KMS-11 (cell line): Measurements from ENCODE around the gene PDE6H.

Source experiments
- H2AFZ ChIP-seq: fragments of 200-600 bp; sonication (generic); 2 replicates; pipeline ENCODE4 v1.6.1; 2016; ENCODE audit warnings: antibody characterized with exemption, mixed run types, low read depth
- H3K27ac ChIP-seq: fragments of 200-600 bp; sonication (generic); 2 replicates; pipeline ENCODE4 v1.6.1; 2016; ENCODE audit warnings: mild to moderate bottlenecking, mixed run types
- H3K27me3 ChIP-seq: fragments of 200-600 bp; sonication (generic); 2 replicates; pipeline ENCODE4 v1.6.1; 2017; ENCODE audit warnings: mild to moderate bottlenecking, low read depth, mixed run types, moderate library complexity; ENCODE audit not compliant: insufficient read depth
- H3K36me3 ChIP-seq: fragments of 200-600 bp; sonication (generic); 2 replicates; pipeline ENCODE4 v1.6.1; 2017; ENCODE audit warnings: mild to moderate bottlenecking, mixed run types; ENCODE audit not compliant: insufficient read depth
- H3K4me1 ChIP-seq: fragments of 200-600 bp; sonication (generic); 2 replicates; pipeline ENCODE4 v1.6.1; 2016; ENCODE audit warnings: mild to moderate bottlenecking, low read depth, mixed run types; ENCODE audit not compliant: poor library complexity, severe bottlenecking
- H3K4me2 ChIP-seq: fragments of 200-600 bp; sonication (generic); 2 replicates; pipeline ENCODE4 v1.7.0; 2016; ENCODE audit warnings: mild to moderate bottlenecking, mixed run types
- H3K4me3 ChIP-seq: fragments of 200-600 bp; sonication (generic); IDR thresholded peaks from 2 replicates; pipeline ENCODE4 v1.6.1; 2017; ENCODE audit warnings: low read depth, low read length, mixed read lengths; ENCODE audit not compliant: insufficient read depth
- H3K79me2 ChIP-seq: fragments of 200-600 bp; sonication (generic); 2 replicates; pipeline ENCODE4 v1.6.1; 2016; ENCODE audit warnings: low read depth, mixed run types; ENCODE audit not compliant: insufficient read depth
- H3K9ac ChIP-seq: fragments of 200-600 bp; sonication (generic); 2 replicates; pipeline ENCODE4 v1.6.1; 2016; ENCODE audit warnings: mild to moderate bottlenecking, mixed run types
- H4K20me1 ChIP-seq: fragments of 200-600 bp; sonication (generic); 2 replicates; pipeline ENCODE4 v1.6.1; 2016; ENCODE audit warnings: mild to moderate bottlenecking, mixed run types; ENCODE audit not compliant: insufficient read depth
- CTCF ChIP-seq: fragments of 200-600 bp; sonication (generic); conservative IDR thresholded peaks from 2 replicates; pipeline ENCODE4 v1.6.1; 2017; ENCODE audit warnings: low read depth, mild to moderate bottlenecking, antibody characterized with exemption, low read length, moderate library complexity, mixed read lengths

Gene PDE6H

DNA sequence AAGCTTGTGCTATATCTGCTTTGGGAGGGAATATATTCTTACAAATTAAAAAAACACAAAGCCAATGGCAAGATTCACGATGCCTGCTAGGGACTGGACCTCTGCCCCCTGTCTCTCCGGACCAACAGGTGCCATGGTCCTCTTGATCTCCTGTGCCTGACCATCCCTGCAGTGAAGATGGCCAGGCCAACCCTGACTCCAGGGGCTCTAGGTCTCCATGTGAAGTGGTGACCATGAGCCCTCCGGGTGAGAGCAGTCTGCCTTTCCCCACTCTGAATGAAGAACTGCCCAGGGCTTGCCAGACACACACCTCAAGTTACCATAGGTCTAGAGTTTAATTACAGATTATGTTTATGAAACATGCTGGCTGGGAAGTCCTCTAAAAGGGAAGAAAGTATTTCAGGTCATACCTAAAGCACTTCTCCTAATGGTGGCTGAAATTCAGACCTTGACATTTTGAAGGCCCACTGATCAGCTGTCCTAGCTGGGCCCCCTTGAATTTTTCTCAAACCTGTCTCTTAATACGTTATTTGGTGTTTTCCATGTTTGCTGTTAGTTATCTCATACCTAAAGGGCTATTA, 12.8 kb upstream of the PDE6H start:
- no peak overlapping the region for H3K27ac ChIP-seq
- H3K4me3 ChIP-seq = no peak overlapping the region
- no peaks in the 10 kb centered on the region for H3K4me1 ChIP-seq
- H2AFZ ChIP-seq = no peak overlapping the region
- no peaks in the 10 kb centered on the region for H3K27me3 ChIP-seq
- no peaks in the 10 kb centered on the region for H3K79me2 ChIP-seq
- no peak overlapping the region for H3K4me2 ChIP-seq
- no peaks in the 10 kb centered on the region for H3K36me3 ChIP-seq
- TF ChIP-seq CTCF = no peak
- H3K9ac ChIP-seq = no peak overlapping the region
- no peaks in the 10 kb centered on the region for H4K20me1 ChIP-seq

DNA sequence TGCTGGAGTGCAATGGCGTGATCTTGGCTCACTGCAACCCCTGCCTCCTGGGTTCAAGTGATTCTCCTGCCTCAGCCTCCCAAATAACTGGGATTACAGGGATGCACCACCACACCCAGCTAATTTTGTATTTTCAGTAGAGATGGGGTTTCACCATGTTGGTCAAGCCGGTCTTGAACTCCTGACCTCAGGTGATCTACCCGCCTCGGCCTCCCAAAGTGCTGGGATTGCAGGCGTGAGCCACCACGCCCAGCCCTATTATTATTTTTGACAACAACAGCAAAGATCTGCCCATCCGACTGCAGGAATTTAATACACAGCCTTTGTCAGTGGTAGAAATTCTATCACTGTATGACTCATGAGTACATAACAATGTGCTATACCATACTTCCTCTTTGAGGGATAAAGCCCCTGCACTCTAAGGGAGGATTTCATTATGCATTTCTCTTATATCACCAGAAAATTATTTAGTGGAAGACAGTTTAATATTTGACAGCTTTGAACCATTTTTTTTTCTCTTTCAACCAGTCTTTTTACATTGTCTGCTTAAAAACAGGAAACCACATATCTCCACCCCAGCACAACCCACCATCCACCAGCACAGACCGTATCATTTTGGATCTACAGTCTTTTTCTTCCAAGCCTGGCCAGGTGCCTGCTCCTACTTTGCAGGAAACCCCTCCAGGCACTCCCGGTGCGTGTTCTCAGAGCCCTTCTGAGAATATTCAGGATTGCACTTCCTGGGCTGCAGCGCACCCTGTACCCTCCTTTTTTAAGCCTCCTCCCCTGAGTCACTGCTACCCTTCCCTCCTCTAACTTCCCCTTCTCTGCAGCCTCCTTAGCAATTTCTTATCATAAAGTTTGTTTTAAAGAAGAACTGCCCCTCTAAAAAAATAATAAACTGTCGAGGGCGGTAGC, 12.0 kb upstream of the PDE6H start:
- Histone ChIP-seq H3K79me2 (no peaks in the 10 kb centered on the region), H3K36me3 (no peaks in the 10 kb centered on the region), H3K27ac (peak overlapping the region; percentile 68), H3K4me1 (no peaks in the 10 kb centered on the region), H3K27me3 (no peaks in the 10 kb centered on the region), H3K4me2 (no peak overlapping the region), H4K20me1 (no peaks in the 10 kb centered on the region), H3K4me3 (no peak overlapping the region), H3K9ac (peak overlapping the region; percentile 41; the same call in 1 of the 2 replicates), H2AFZ (peak overlapping the region; percentile 39; the same call in 1 of the 2 replicates)
- TF ChIP-seq CTCF = no peak

DNA sequence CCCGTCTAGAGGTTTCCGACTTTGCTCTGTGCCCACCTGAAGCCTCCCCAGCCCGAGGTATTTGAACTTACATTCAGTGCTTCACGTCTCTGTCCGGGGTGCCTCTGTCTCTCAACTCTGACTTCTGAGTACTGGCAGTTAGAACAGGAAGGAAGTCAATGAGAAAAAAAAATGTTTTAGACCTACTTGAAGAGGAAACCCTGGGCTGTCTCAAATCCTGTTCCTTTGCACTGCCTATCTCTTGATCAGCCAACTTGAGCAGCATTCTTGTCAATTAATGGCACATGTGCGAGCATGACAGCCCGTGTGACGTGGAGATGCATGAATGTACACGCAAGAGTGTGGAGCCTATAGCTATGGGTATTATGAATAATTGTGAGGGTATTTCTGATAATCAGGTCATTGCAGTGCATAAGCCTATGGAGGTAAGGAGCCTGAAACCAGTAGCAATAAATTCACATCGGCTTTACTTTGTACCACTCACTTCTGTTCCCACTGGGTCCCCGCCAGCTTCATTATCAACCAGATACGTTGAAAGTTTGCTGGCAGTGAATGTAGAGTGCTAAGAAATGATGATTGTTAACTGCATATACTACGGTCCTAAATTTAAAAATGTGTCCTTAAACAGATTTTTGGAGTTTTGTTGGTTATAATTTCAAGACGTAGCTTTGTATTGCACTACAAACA, 11.2 kb upstream of the PDE6H start, which contains the start of gene ARHGDIB:
Gene ARHGDIB (minus strand): TSS at position 136 of the 687 bp plus-strand sequence. CDS start 10,889 bp downstream, outside the sequence.
- Histone ChIP-seq H3K4me3 (no peak within 1 kb of the TSS), H3K27ac (peak within 1 kb of the TSS; percentile 68), H3K4me2 (peak within 1 kb of the TSS; percentile 17; the same call in 1 of the 2 replicates), H4K20me1 (no peaks in the 10 kb centered on the region), H3K4me1 (no peaks in the 10 kb centered on the region), H3K79me2 (no peaks in the 10 kb centered on the region), H3K9ac (peak within 1 kb of the TSS; percentile 41; the same call in 1 of the 2 replicates), H3K36me3 (no peaks in the 10 kb centered on the region), H3K27me3 (no peaks in the 10 kb centered on the region), H2AFZ (peak within 1 kb of the TSS; percentile 39)
- no peak for TF ChIP-seq CTCF

DNA sequence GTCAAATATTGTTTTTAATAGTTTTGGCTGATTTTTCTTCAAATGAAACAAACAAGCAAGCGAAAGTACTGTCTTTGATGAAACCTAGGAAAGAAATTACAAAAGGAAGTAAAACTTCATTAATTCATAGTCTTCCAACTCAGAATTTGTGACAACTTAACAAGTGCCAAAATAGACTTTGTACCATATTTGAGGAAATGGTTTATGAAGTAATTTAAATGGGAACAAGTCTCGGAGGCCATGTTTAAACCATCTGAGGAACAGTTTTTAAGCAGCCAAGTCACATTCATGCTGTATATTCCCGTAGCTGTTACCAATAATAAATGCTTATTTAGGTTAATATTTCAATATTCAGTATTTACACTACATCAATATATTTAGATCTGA, 10.7 kb upstream of the PDE6H start:
- Histone ChIP-seq H2AFZ (peak overlapping the region; percentile 39), H3K27ac (peak overlapping the region; percentile 68), H3K4me2 (peak overlapping the region; percentile 17; the same call in 1 of the 2 replicates), H4K20me1 (no peaks in the 10 kb centered on the region), H3K36me3 (no peaks in the 10 kb centered on the region), H3K4me3 (no peak overlapping the region), H3K27me3 (no peaks in the 10 kb centered on the region), H3K4me1 (no peaks in the 10 kb centered on the region), H3K9ac (peak overlapping the region; percentile 41; the same call in 1 of the 2 replicates), H3K79me2 (no peaks in the 10 kb centered on the region)
- no peak for TF ChIP-seq CTCF
